Measurements from ENCODE around the gene KCNG2.
A peak's percentile ranks its signal among the peaks of the same experiment; 100 is the strongest.
"Not testable (repeated sequence)": the region's sequence is repeated elsewhere in the genome, so short reads cannot be mapped to it uniquely, and the experiment has no call there.

The KCNG2 gene

GRCh38 chr18:79872527-79873444 is 75.0 kb downstream of the KCNG2 start:
- peak; percentile 37 for DNase-seq

- DNase-seq: peak; percentile 34
Observed at GRCh38 chr18:79873449-79874110, 75.8 kb downstream of the KCNG2 start.

- no peak for DNase-seq
Observed at GRCh38 chr18:79874553-79875530, 77.1 kb downstream of the KCNG2 start.

- DNase-seq: no peak
Observed at GRCh38 chr18:79875531-79875919, 77.8 kb downstream of the KCNG2 start.

- DNase-seq: no peak
Observed at GRCh38 chr18:79875931-79876461, 78.3 kb downstream of the KCNG2 start.

GRCh38 chr18:79876497-79876896 is 78.8 kb downstream of the KCNG2 start:
- peak; percentile 16 for DNase-seq

- peak; percentile 63 for DNase-seq
Observed at GRCh38 chr18:79877163-79878091, 79.7 kb downstream of the KCNG2 start.

- not testable (repeated sequence) for DNase-seq
Observed at GRCh38 chr18:79878246-79878645, 80.5 kb downstream of the KCNG2 start.

GRCh38 chr18:79878741-79879378 is 81.1 kb downstream of the KCNG2 start:
- DNase-seq: no peak

GRCh38 chr18:79879566-79879965 is 81.8 kb downstream of the KCNG2 start:
- DNase-seq: no peak

- no peak for DNase-seq
Observed at GRCh38 chr18:79881695-79882094, 84.0 kb downstream of the KCNG2 start.

GRCh38 chr18:79882522-79883241 is 84.9 kb downstream of the KCNG2 start:
- DNase-seq: no peak

GRCh38 chr18:79883461-79884293 is 85.9 kb downstream of the KCNG2 start:
- DNase-seq: no peak

GRCh38 chr18:79884294-79884962 is 86.7 kb downstream of the KCNG2 start:
- DNase-seq: no peak

GRCh38 chr18:79884963-79885728 is 87.4 kb downstream of the KCNG2 start:
- no peak for DNase-seq

GRCh38 chr18:79887181-79888000 is 89.7 kb downstream of the KCNG2 start:
- no peak for DNase-seq

- DNase-seq: no peak
Observed at GRCh38 chr18:79888016-79888415, 90.3 kb downstream of the KCNG2 start.

Measured in retina (tissue), 1 donor.